HepG2 (cell line): ENCODE data around the gene ATP5F1E. TPM values are rescaled to one million over a fixed set of nuclear protein-coding genes. Genes with fewer than 3 reads are reported as not detected.
A peak's percentile ranks its signal among the peaks of the same experiment; 100 is the strongest.

Experiments used
- ARNT ChIP-seq: fragments of 450-650 bp; IDR thresholded peaks from 2 replicates; pipeline ENCODE4 v1.6.1; 2017
- BORCS8-MEF2B ChIP-seq: sonication (generic); formaldehyde crosslinking; IDR thresholded peaks from 2 replicates; pipeline ENCODE4 v1.8.0; 2022; ENCODE audit warnings: mild to moderate bottlenecking, missing genetic modification reagents
- EZH2 ChIP-seq: conservative IDR thresholded peaks from 2 replicates; pipeline ENCODE4 v1.6.1; 2012; ENCODE audit warnings: mild to moderate bottlenecking, low read depth, low read length, moderate library complexity
- ISL2 ChIP-seq: sonication (generic); formaldehyde crosslinking; IDR thresholded peaks from 2 replicates; pipeline ENCODE4 v1.5.0; 2020; ENCODE audit warnings: missing genetic modification reagents
- KDM5A ChIP-seq: fragments of 200-600 bp; sonication (generic); IDR thresholded peaks from 2 replicates; pipeline ENCODE4 v1.7.0; 2018; ENCODE audit warnings: antibody characterized with exemption, mild to moderate bottlenecking, low read length, borderline replicate concordance
- KLF11 ChIP-seq: IDR thresholded peaks from 2 replicates; pipeline ENCODE4 v1.6.1; 2016; ENCODE audit warnings: missing compliant biosample characterization
- MEIS2 ChIP-seq: sonication (generic); formaldehyde crosslinking; IDR thresholded peaks from 2 replicates; pipeline ENCODE4 v1.9.0; 2021; ENCODE audit warnings: mild to moderate bottlenecking, missing genetic modification reagents
- ZFAT ChIP-seq: sonication (generic); formaldehyde crosslinking; conservative IDR thresholded peaks from 2 replicates; pipeline ENCODE4 v1.8.1; 2023; ENCODE audit warnings: missing genetic modification reagents, inconsistent platforms
- ZNF138 ChIP-seq: sonication (generic); formaldehyde crosslinking; IDR thresholded peaks from 2 replicates; pipeline ENCODE4 v1.5.0; 2020; ENCODE audit warnings: mild to moderate bottlenecking, low read depth, missing genetic modification reagents
- ZNF224 ChIP-seq: sonication (generic); formaldehyde crosslinking; IDR thresholded peaks from 2 replicates; pipeline ENCODE4 v1.5.0; 2020; ENCODE audit warnings: mild to moderate bottlenecking, missing genetic modification reagents
- ZNF512 ChIP-seq: sonication (generic); formaldehyde crosslinking; IDR thresholded peaks from 2 replicates; pipeline ENCODE4 v1.4.0; 2020; ENCODE audit warnings: mild to moderate bottlenecking, missing genetic modification reagents
- ZNF530 ChIP-seq: sonication (generic); formaldehyde crosslinking; IDR thresholded peaks from 2 replicates; pipeline ENCODE4 v1.5.0; 2020; ENCODE audit warnings: low read depth, mild to moderate bottlenecking, missing genetic modification reagents
- ZNF557 ChIP-seq: sonication (generic); formaldehyde crosslinking; IDR thresholded peaks from 2 replicates; pipeline ENCODE4 v1.4.0; 2020; ENCODE audit warnings: missing genetic modification reagents
- polyA plus RNA-seq, 8 experiments: library from polyadenylated mRNA; depleted of rRNA in 3 of 8; stranded (reverse) in 7 of 8; unstranded in 1 of 8; fragments of >200 nt; fragmentation: Illumina TruSeq in 4 of 8; extraction: Trizol in 4 of 8; gene quantifications; 2 replicates each; pipeline versions ENCODE4 v1.2.1 to v1.2.3, GENCODE V29; 2011 to 2016; ENCODE audit warnings: low read depth in 4 of 8, missing spikeins in 1 of 8, mixed read lengths in 1 of 8; ENCODE audit not compliant: insufficient read depth in 1 of 8
- total RNA-seq, 5 experiments: library from RNA; depleted of rRNA; stranded (reverse); fragments of >200 nt; fragmentation: Illumina TruSeq; extraction: Trizol; gene quantifications; 2 replicates each; pipeline ENCODE4 v1.2.3, GENCODE V29; 2016; ENCODE audit warnings: low read depth in 1 of 5
- TF ChIP-seq, protein P1 (sequence below), 2 experiments: IDR thresholded peaks; 2 replicates each; pipeline ENCODE4 v1.6.1; 2011 to 2012; ENCODE audit warnings: low read length in 2 of 2, borderline replicate concordance in 1 of 2, low read depth in 1 of 2, mild to moderate bottlenecking in 1 of 2, moderate library complexity in 1 of 2

ATP5F1E gene
- total and polyA plus RNA-seq, 2 of the 13 experiments (the other 11 are each of a cell fraction or from before 2014, with no cell fraction given): 121 to 134 TPM

- TF ChIP-seq, protein P1, sequence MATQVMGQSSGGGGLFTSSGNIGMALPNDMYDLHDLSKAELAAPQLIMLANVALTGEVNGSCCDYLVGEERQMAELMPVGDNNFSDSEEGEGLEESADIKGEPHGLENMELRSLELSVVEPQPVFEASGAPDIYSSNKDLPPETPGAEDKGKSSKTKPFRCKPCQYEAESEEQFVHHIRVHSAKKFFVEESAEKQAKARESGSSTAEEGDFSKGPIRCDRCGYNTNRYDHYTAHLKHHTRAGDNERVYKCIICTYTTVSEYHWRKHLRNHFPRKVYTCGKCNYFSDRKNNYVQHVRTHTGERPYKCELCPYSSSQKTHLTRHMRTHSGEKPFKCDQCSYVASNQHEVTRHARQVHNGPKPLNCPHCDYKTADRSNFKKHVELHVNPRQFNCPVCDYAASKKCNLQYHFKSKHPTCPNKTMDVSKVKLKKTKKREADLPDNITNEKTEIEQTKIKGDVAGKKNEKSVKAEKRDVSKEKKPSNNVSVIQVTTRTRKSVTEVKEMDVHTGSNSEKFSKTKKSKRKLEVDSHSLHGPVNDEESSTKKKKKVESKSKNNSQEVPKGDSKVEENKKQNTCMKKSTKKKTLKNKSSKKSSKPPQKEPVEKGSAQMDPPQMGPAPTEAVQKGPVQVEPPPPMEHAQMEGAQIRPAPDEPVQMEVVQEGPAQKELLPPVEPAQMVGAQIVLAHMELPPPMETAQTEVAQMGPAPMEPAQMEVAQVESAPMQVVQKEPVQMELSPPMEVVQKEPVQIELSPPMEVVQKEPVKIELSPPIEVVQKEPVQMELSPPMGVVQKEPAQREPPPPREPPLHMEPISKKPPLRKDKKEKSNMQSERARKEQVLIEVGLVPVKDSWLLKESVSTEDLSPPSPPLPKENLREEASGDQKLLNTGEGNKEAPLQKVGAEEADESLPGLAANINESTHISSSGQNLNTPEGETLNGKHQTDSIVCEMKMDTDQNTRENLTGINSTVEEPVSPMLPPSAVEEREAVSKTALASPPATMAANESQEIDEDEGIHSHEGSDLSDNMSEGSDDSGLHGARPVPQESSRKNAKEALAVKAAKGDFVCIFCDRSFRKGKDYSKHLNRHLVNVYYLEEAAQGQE (IDR thresholded peaks at IDR 0.05; ENCODE audit: borderline replicate concordance in 1 of 2, low read depth in 1 of 2, low read length in 2 of 2): peak in 1 of 2 experiments; percentile 62; a peak in 2 of 4 replicates
- TF ChIP-seq ZNF557: peak; percentile 73
- TF ChIP-seq EZH2: no peak
- peak; percentile 46; the same call in 1 of the 2 replicates for TF ChIP-seq KLF11 (CRISPR knock-in tag)
- peak; percentile 25; the same call in 1 of the 2 replicates for TF ChIP-seq BORCS8-MEF2B (CRISPR knock-in tag)
- no peak for TF ChIP-seq ZNF138 (CRISPR knock-in tag)
- TF ChIP-seq KDM5A: no peak
- TF ChIP-seq ZNF530 (CRISPR knock-in tag): no peak
- TF ChIP-seq ZFAT (CRISPR knock-in tag): no peak
- TF ChIP-seq ISL2 (CRISPR knock-in tag): peak; percentile 99
- no peak for TF ChIP-seq ZNF224 (CRISPR knock-in tag)
- no peak for TF ChIP-seq ARNT
- TF ChIP-seq ZNF512: 0 out of 2 replicates have a peak, but pooled peaks have one; percentile 16
- peak; percentile 96 for TF ChIP-seq MEIS2 (CRISPR knock-in tag)
These were observed 16.1 kb downstream of the ATP5F1E start (continued) for GRCh38 chr20:59015812-59016711.
